GM19193 (cell line): ENCODE measurements around the gene NPB.

Experiments
- POLR2A ChIP-seq: IDR thresholded peaks from 4 replicates; pipeline ENCODE4 v1.6.1; 2011; ENCODE audit not compliant: insufficient read depth, insufficient read length; ENCODE audit errors: extremely low read depth

Gene NPB

GRCh38 chr17:81912441-81913309 lies 10.6 kb downstream of the NPB start:
- no peak for TF ChIP-seq POLR2A

- TF ChIP-seq POLR2A: no peak
Observed at GRCh38 chr17:81913394-81914102, 11.5 kb downstream of the NPB start.

- peak; percentile 13 for TF ChIP-seq POLR2A
Observed at GRCh38 chr17:81914103-81914850, 12.2 kb downstream of the NPB start.

GRCh38 chr17:81915331-81915730 lies 13.3 kb downstream of the NPB start:
- TF ChIP-seq POLR2A: no peak

GRCh38 chr17:81916234-81917001 lies 14.4 kb downstream of the NPB start:
- no peak for TF ChIP-seq POLR2A

GRCh38 chr17:81917565-81918332 lies 15.7 kb downstream of the NPB start, which contains the start of gene SIRT7:
Gene SIRT7 (minus strand): TSS chr17:81918176. CDS start chr17:81918131, 45 bp downstream.
- peak; percentile 85 for TF ChIP-seq POLR2A

- TF ChIP-seq POLR2A: no peak
Observed at GRCh38 chr17:81918832-81919545, 17.0 kb downstream of the NPB start.

- TF ChIP-seq POLR2A: no peak
Observed at GRCh38 chr17:81920612-81921536, 18.8 kb downstream of the NPB start.

GRCh38 chr17:81921537-81921862 lies 19.5 kb downstream of the NPB start:
- TF ChIP-seq POLR2A: no peak

- TF ChIP-seq POLR2A: no peak
Observed at GRCh38 chr17:81921996-81922565, 20.0 kb downstream of the NPB start.

- no peak for TF ChIP-seq POLR2A
Observed at GRCh38 chr17:81922566-81923301, 20.7 kb downstream of the NPB start.
